A549 (cell line): ENCODE data around the gene C1S. TPM values are rescaled to one million over a fixed set of nuclear protein-coding genes. Genes with fewer than 3 reads are reported as not detected.
A peak's percentile ranks its signal among the peaks of the same experiment; 100 is the strongest.

Source experiments
- ATAC-seq, 2 experiments: fragments of 200-7000 bp in 1 of 2; fragments of >200 bp in 1 of 2; cut with Nextera tagmentation in 1 of 2; cut with Tn5 transposase in 1 of 2; 3 replicates each; pipeline versions ENCODE4 v1.8.0 to v1.9.1; 2018 to 2020; ENCODE audit warnings: mild to moderate bottlenecking in 1 of 2, moderate library complexity in 1 of 2
- CTCF ChIA-PET: fragments of 300-600 bp; sonication (Branson Sonifier 250); formaldehyde crosslinking; extraction: SDS; loops from one replicate; lab custom pipeline; 2021; ENCODE audit warnings: antibody characterized with exemption, inconsistent platforms; lab: Yijun Ruan, JAX
- POLR2A ChIA-PET: fragments of 350-600 bp; formaldehyde crosslinking; extraction: SDS; loops from one replicate; lab custom pipeline; 2021; ENCODE audit warnings: antibody characterized with exemption, inconsistent platforms; lab: Yijun Ruan, JAX
- DNase-seq, 2 experiments: peaks; one replicate each; pipeline versions ENCODE4 v3.0.0 to v3.0.0-alpha.2; 2011 to 2016; ENCODE audit warnings: low read depth in 1 of 2, low spot score in 1 of 2
- FAIRE-seq: peaks from 2 replicates; lab custom pipeline; 2011; peaks lifted over from hg19 to GRCh38; lab: Jason Lieb, UNC
- H3K27ac ChIP-seq, 2 experiments: fragments of >200 bp; sonication (Bioruptor Twin); formaldehyde crosslinking; 3 replicates each; pipeline ENCODE4 v1.5.1; 2016 to 2017
- H3K4me1 ChIP-seq: fragments of >200 bp; sonication (Bioruptor Twin); formaldehyde crosslinking; 3 replicates; pipeline ENCODE4 v1.6.1; 2016
- H3K4me2 ChIP-seq: fragments of >200 bp; sonication (Bioruptor Twin); formaldehyde crosslinking; 3 replicates; pipeline ENCODE4 v1.6.1; 2016
- H3K4me3 ChIP-seq: fragments of >200 bp; sonication (Bioruptor Twin); formaldehyde crosslinking; 3 replicates; pipeline ENCODE4 v1.5.1; 2016
- H3K9me3 ChIP-seq: fragments of >200 bp; sonication (Bioruptor Twin); formaldehyde crosslinking; 3 replicates; pipeline ENCODE4 v1.6.1; 2016
- BCL3 ChIP-seq: fragments of >200 bp; sonication (Bioruptor Twin); formaldehyde crosslinking; IDR thresholded peaks from 3 replicates; pipeline ENCODE4 v1.6.1; 2016
- CBX2 ChIP-seq: fragments of 200-600 bp; sonication (generic); IDR thresholded peaks from 2 replicates; pipeline ENCODE4 v1.6.1; 2016; ENCODE audit warnings: low read depth, mild to moderate bottlenecking, borderline replicate concordance
- CEBPB ChIP-seq, 2 experiments: fragments of >200 bp in 1 of 2; sonication (Bioruptor Twin) in 1 of 2; formaldehyde crosslinking in 1 of 2; IDR thresholded peaks; 2 replicates each; pipeline ENCODE4 v1.6.1; 2012 to 2016
- CHD2 ChIP-seq: fragments of 150-350 bp; IDR thresholded peaks from 2 replicates; pipeline ENCODE4 v1.6.1; 2014; ENCODE audit warnings: low read length; ENCODE audit not compliant: partially characterized antibody
- CHD4 ChIP-seq: fragments of 200-600 bp; sonication (generic); IDR thresholded peaks from 2 replicates; pipeline ENCODE4 v1.6.1; 2016; ENCODE audit warnings: antibody characterized with exemption, mild to moderate bottlenecking, borderline replicate concordance
- CTCF ChIP-seq: fragments of >200 bp; sonication (Bioruptor Twin); formaldehyde crosslinking; IDR thresholded peaks from 3 replicates; pipeline ENCODE4 v1.5.1; 2016
- EHF ChIP-seq: fragments of 250-450 bp; sonication (Bioruptor Pico); IDR thresholded peaks from 2 replicates; pipeline ENCODE4 v1.5.0; 2020; ENCODE audit warnings: mild to moderate bottlenecking
- EP300 ChIP-seq, 2 experiments: fragments of >200 bp; sonication (Bioruptor Twin); formaldehyde crosslinking; IDR thresholded peaks; 2 replicates in 1 of 2; 3 replicates in 1 of 2; pipeline ENCODE4 v1.6.1; 2016 to 2017
- ESRRA ChIP-seq: fragments of 150-350 bp; IDR thresholded peaks from 2 replicates; pipeline ENCODE4 v1.6.1; 2014; ENCODE audit warnings: mild to moderate bottlenecking, low read length, borderline replicate concordance
- HDAC2 ChIP-seq: fragments of 200-600 bp; sonication (generic); IDR thresholded peaks from 2 replicates; pipeline ENCODE4 v1.6.1; 2016
- HES2 ChIP-seq: fragments of >200 bp; sonication (Bioruptor Twin); formaldehyde crosslinking; IDR thresholded peaks from 2 replicates; pipeline ENCODE4 v1.6.1; 2016
- HOXB5 ChIP-seq: fragments of 250-450 bp; sonication (Bioruptor Pico); IDR thresholded peaks from 2 replicates; pipeline ENCODE4 v1.5.0; 2020; ENCODE audit warnings: mild to moderate bottlenecking, moderate library complexity
- KDM1A ChIP-seq: fragments of 200-600 bp; sonication (generic); IDR thresholded peaks from 2 replicates; pipeline ENCODE4 v1.6.1; 2016; ENCODE audit warnings: low read depth, mild to moderate bottlenecking
- MAFK ChIP-seq: fragments of 450-650 bp; IDR thresholded peaks from 2 replicates; pipeline ENCODE4 v1.6.1; 2014; ENCODE audit not compliant: partially characterized antibody
- MAZ ChIP-seq: fragments of 150-350 bp; IDR thresholded peaks from 2 replicates; pipeline ENCODE4 v1.6.1; 2014; ENCODE audit warnings: antibody characterized with exemption, low read depth, low read length, borderline replicate concordance
- MYC ChIP-seq: IDR thresholded peaks from 2 replicates; pipeline ENCODE4 v1.6.1; 2012; ENCODE audit warnings: mild to moderate bottlenecking, inconsistent platforms, low read length, improper control_type of control experiment, borderline replicate concordance
- NFE2L2 ChIP-seq: fragments of 150-350 bp; conservative IDR thresholded peaks from 2 replicates; pipeline ENCODE4 v1.6.1; 2014; ENCODE audit warnings: low read length
- NPAS2 ChIP-seq: fragments of 250-450 bp; sonication (Bioruptor Pico); IDR thresholded peaks from 2 replicates; pipeline ENCODE4 v1.8.0; 2022; ENCODE audit warnings: mild to moderate bottlenecking, moderate library complexity, borderline replicate concordance
- NR3C1 ChIP-seq: fragments of >200 bp; sonication (Bioruptor Twin); formaldehyde crosslinking; IDR thresholded peaks from 3 replicates; pipeline ENCODE4 v1.6.1; 2017
- PBX3 ChIP-seq: IDR thresholded peaks from 2 replicates; pipeline ENCODE4 v1.6.1; 2012
- PHF8 ChIP-seq: fragments of 200-600 bp; sonication (generic); IDR thresholded peaks from 2 replicates; pipeline ENCODE4 v1.6.1; 2016; ENCODE audit warnings: low read depth, mild to moderate bottlenecking, antibody characterized with exemption, moderate library complexity, borderline replicate concordance
- POLR2A ChIP-seq: IDR thresholded peaks from 2 replicates; pipeline ENCODE4 v1.6.1; 2012; ENCODE audit warnings: mild to moderate bottlenecking, low read length
- POLR2AphosphoS2 ChIP-seq: conservative IDR thresholded peaks from 2 replicates; pipeline ENCODE4 v1.6.1; 2012; ENCODE audit warnings: low read length, improper control_type of control experiment, inconsistent platforms
- RCOR1 ChIP-seq: fragments of 150-350 bp; IDR thresholded peaks from 2 replicates; pipeline ENCODE4 v1.6.1; 2014; ENCODE audit warnings: antibody characterized with exemption, low read length, low read depth
- USF2 ChIP-seq: fragments of 450-650 bp; IDR thresholded peaks from 2 replicates; pipeline ENCODE4 v1.6.1; 2014; ENCODE audit warnings: antibody characterized with exemption
- ZFP36 ChIP-seq: fragments of 450-650 bp; IDR thresholded peaks from 2 replicates; pipeline ENCODE4 v1.6.1; 2014; ENCODE audit warnings: borderline replicate concordance; ENCODE audit not compliant: partially characterized antibody
- WGBS: methylation state at CpG from one replicate; pipeline ENCODE4 v1.1.6; 2017; ENCODE audit errors: missing lambda C conversion rate; 5-methylcytosine and 5-hydroxymethylcytosine counted together
- polyA plus RNA-seq, 4 experiments: library from polyadenylated mRNA; depleted of rRNA in 3 of 4; stranded (reverse); fragments of >200 nt; fragmentation: RNase III in 1 of 4; extraction: RNeasy Plus Mini Kit Qiagen cat#74134 plus additional on column Dnase treatment in 1 of 4; gene quantifications; 2 replicates in 3 of 4; 3 replicates in 1 of 4; pipeline ENCODE4 v1.2.3, GENCODE V29; 2011 to 2017

The C1S gene
- polyA plus RNA-seq, 2 of the 4 experiments (the other 2 are of a cell fraction), result 65.5 to 107 TPM

GRCh38 chr12:7081037-7081436 is 20.5 kb downstream of the C1S start:
- peaks cover 26% of the 10 kb centered on the region for H3K4me1 ChIP-seq
- WGBS, result 94% methylated on average over 14 of the region's 14 CpGs
- FAIRE-seq, result no peak
- CTCF ChIA-PET, result interaction anchor here (0.7 to 13.8 kb wide), 5 partner anchors 10 to 136 kb away, joined by 3 to 150 read pairs (median 74); partner anchors contain the start of genes C1R, C1RL and C1S
- DNase-seq, result no peak
- no peaks in the 10 kb centered on the region for H3K9me3 ChIP-seq
- POLR2A ChIA-PET, result interaction anchor here (2.4 kb wide), 1 partner anchor 27 kb away, joined by 27 read pairs; no protein-coding TSS in a partner anchor
- TF ChIP-seq CEBPB (IDR thresholded peaks at IDR 0.05), result no peak
- TF ChIP-seq POLR2A, result no peak
- TF ChIP-seq KDM1A, result no peak
- TF ChIP-seq HDAC2, result no peak
- TF ChIP-seq CBX2, result no peak
- no peak for TF ChIP-seq NPAS2 (CRISPR knock-in tag)
- TF ChIP-seq BCL3, result no peak
- TF ChIP-seq EP300 (IDR thresholded peaks at IDR 0.05), result no peak
- TF ChIP-seq MAFK, result no peak
- no peak for TF ChIP-seq NR3C1
- no peak for TF ChIP-seq HOXB5
- H3K4me3 ChIP-seq, result no peak overlapping the region
- H3K4me2 ChIP-seq, result no peak overlapping the region
- ATAC-seq, result no peak
- peak overlapping the region; percentile 91; a peak in 5 of 6 replicates for H3K27ac ChIP-seq

GRCh38 chr12:7083125-7083524 is 22.6 kb downstream of the C1S start:
- no peak for FAIRE-seq
- CTCF ChIA-PET, result interaction anchor here (0.6 to 1.4 kb wide), 4 partner anchors 10 to 25 kb away, joined by 3 to 6 read pairs (median 6); partner anchors contain the start of genes C1R and C1S
- TF ChIP-seq PBX3 (no peak), CHD4 (no peak), USF2 (no peak), ZFP36 (no peak), PHF8 (no peak), HOXB5 (no peak), MYC (no peak)
- TF ChIP-seq, all 56 proteins: peak for 0

GRCh38 chr12:7089196-7089871 is 28.8 kb downstream of the C1S start:
- DNase-seq, result no peak
- CTCF ChIA-PET, result interaction anchor here (0.8 to 13.4 kb wide), 8 partner anchors 10 to 217 kb away, joined by 3 to 197 read pairs (median 8); partner anchors contain the start of genes C1RL and C1S
- no peak for FAIRE-seq

More at GRCh38 chr12:7083125-7083524, 22.6 kb downstream of the C1S start:
- H3K9me3 ChIP-seq, result no peaks in the 10 kb centered on the region
- POLR2A ChIA-PET, result no interaction called here
- no peak overlapping the region for H3K4me2 ChIP-seq
- H3K4me3 ChIP-seq, result no peak overlapping the region
- peaks cover 23% of the 10 kb centered on the region for H3K4me1 ChIP-seq
- DNase-seq, result no peak
- no peak overlapping the region for H3K27ac ChIP-seq
- no peak for ATAC-seq

More at GRCh38 chr12:7089196-7089871, 28.8 kb downstream of the C1S start:
- no peak overlapping the region for H3K4me3 ChIP-seq
- TF ChIP-seq EHF (CRISPR knock-in tag) (no peak), POLR2AphosphoS2 (no peak), MAZ (no peak), BCL3 (no peak), PHF8 (no peak), ESRRA (no peak), CTCF (no peak), USF2 (no peak), HES2 (no peak), ZFP36 (no peak), RCOR1 (no peak), NFE2L2 (no peak), CHD2 (no peak)
- TF ChIP-seq, all 56 proteins: peak for 0
- 0 out of 6 replicates have a peak overlapping the region, but pooled peaks of 1 of the 2 experiments have one; percentile 21 for H3K27ac ChIP-seq
- ATAC-seq, result no peak
- peaks cover 15% of the 10 kb centered on the region; the same call in 2 of the 3 replicates for H3K4me1 ChIP-seq
- 84% methylated on average over 10 of the region's 11 CpGs for WGBS
- POLR2A ChIA-PET, result interaction anchor here (1.7 kb wide), 1 partner anchor 10 kb away, joined by 9 read pairs; no protein-coding TSS in a partner anchor
- no peak overlapping the region for H3K4me2 ChIP-seq
- no peaks in the 10 kb centered on the region for H3K9me3 ChIP-seq
